CD4-positive, CD25-positive, alpha-beta regulatory T cell (primary cell): ENCODE data around the gene NKD1. TPM values are rescaled to one million over a fixed set of nuclear protein-coding genes. Genes with fewer than 3 reads are reported as not detected.
A peak's percentile ranks its signal among the peaks of the same experiment; 100 is the strongest.

Experiments used
- ATAC-seq, 2 donors: fragments of 150-1000 bp; cut with Tn5 transposase; one replicate each; pipeline ENCODE4 v1.10.0; 2021; ENCODE audit warnings: low read depth in 2 of 2, moderate number of reproducible peaks in 2 of 2, moderate library complexity in 1 of 2
- DNase-seq, 3 donors: peaks; one replicate each; pipeline versions ENCODE4 v3.0.0 to v3.0.0-alpha.2; 2012 to 2022; ENCODE audit warnings: mixed read lengths in 1 of 3
- H3K27ac ChIP-seq: one replicate; pipeline ENCODE4 v1.7.0; 2013; ENCODE audit warnings: mild to moderate bottlenecking, low read length; ENCODE audit not compliant: insufficient read depth, poor library complexity, severe bottlenecking
- H3K27me3 ChIP-seq: one replicate; pipeline ENCODE4 v1.7.0; 2013; ENCODE audit warnings: low read length; ENCODE audit not compliant: control insufficient read depth, insufficient read depth
- H3K36me3 ChIP-seq: one replicate; pipeline ENCODE4 v1.7.0; 2013; ENCODE audit warnings: mild to moderate bottlenecking, low read length, moderate library complexity; ENCODE audit not compliant: control insufficient read depth, insufficient read depth
- H3K4me1 ChIP-seq: 2 replicates; pipeline ENCODE4 v1.7.0; 2013; ENCODE audit warnings: mild to moderate bottlenecking, low read length; ENCODE audit not compliant: insufficient read depth, control insufficient read depth, poor library complexity, severe bottlenecking
- H3K4me3 ChIP-seq: one replicate; pipeline ENCODE4 v1.7.0; 2013; ENCODE audit warnings: low read depth, mild to moderate bottlenecking, low read length, moderate library complexity
- H3K9me3 ChIP-seq, 2 experiments: 1 replicate in 1 of 2; 2 replicates in 1 of 2; pipeline ENCODE4 v1.7.0; 2013; ENCODE audit warnings: low read length in 2 of 2, mild to moderate bottlenecking in 1 of 2, moderate library complexity in 1 of 2; ENCODE audit not compliant: control insufficient read depth in 2 of 2
- H3K27ac Mint-ChIP-seq, 3 donors: one replicate each; pipeline ENCODE4 v1.8.0; 2020 to 2022; ENCODE audit warnings: mild to moderate bottlenecking in 3 of 3, mixed read lengths in 3 of 3, moderate library complexity in 2 of 3
- H3K27me3 Mint-ChIP-seq: one replicate; pipeline ENCODE4 v1.8.0; 2022; ENCODE audit warnings: mild to moderate bottlenecking, mixed read lengths
- H3K36me3 Mint-ChIP-seq: one replicate; pipeline ENCODE4 v1.8.0; 2020; ENCODE audit warnings: mixed read lengths
- H3K4me1 Mint-ChIP-seq, 4 donors: one replicate each; pipeline ENCODE4 v1.8.0; 2020 to 2022; ENCODE audit warnings: mixed read lengths in 4 of 4, mild to moderate bottlenecking in 1 of 4
- H3K4me3 Mint-ChIP-seq, 4 donors: one replicate each; pipeline ENCODE4 v1.8.0; 2020 to 2022; ENCODE audit warnings: mild to moderate bottlenecking in 4 of 4, mixed read lengths in 4 of 4, moderate library complexity in 3 of 4
- H3K9me3 Mint-ChIP-seq, 7 donors: one replicate each; pipeline ENCODE4 v1.8.0; 2020 to 2022; ENCODE audit warnings: mixed read lengths in 7 of 7, mild to moderate bottlenecking in 3 of 7, moderate library complexity in 2 of 7
- polyA plus RNA-seq, 4 donors: library from polyadenylated mRNA; unstranded; fragments of 300-500 nt; fragmentation: Illumina TruSeq; gene quantifications; one replicate each; pipeline ENCODE4 v1.2.3, GENCODE V29; 2021
- total RNA-seq: library from RNA; stranded (reverse); gene quantifications from one replicate; pipeline ENCODE4 v1.2.3, GENCODE V29; 2022

Gene NKD1
- total and polyA plus RNA-seq, 5 donors from 2014 or later = 0.10 to 2.4 (median 0.65) TPM; not detected in 1

- H3K36me3 ChIP-seq = no peaks in the 10 kb centered on the region
- H3K27me3 ChIP-seq = no peaks in the 10 kb centered on the region
- no peak overlapping the region for H3K4me3 ChIP-seq
- Mint-ChIP-seq H3K4me3 (no peak overlapping the region), H3K4me1 (peaks cover 0 to 5% (median 0%) of the 10 kb centered on the region in 4 donors), H3K27ac (no peak overlapping the region), H3K9me3 (peaks cover 0 to 1% (median 0%) of the 10 kb centered on the region in 7 donors), H3K36me3 (peaks cover 18% of the 10 kb centered on the region), H3K27me3 (no peaks in the 10 kb centered on the region)
- no peaks in the 10 kb centered on the region for H3K9me3 ChIP-seq
- no peak overlapping the region for H3K27ac ChIP-seq
- ATAC-seq (no peak), DNase-seq (no peak)
- H3K4me1 ChIP-seq = no peaks in the 10 kb centered on the region
Measured at GRCh38 chr16:50652836-50653425, 104.7 kb downstream of the NKD1 start.

DNA sequence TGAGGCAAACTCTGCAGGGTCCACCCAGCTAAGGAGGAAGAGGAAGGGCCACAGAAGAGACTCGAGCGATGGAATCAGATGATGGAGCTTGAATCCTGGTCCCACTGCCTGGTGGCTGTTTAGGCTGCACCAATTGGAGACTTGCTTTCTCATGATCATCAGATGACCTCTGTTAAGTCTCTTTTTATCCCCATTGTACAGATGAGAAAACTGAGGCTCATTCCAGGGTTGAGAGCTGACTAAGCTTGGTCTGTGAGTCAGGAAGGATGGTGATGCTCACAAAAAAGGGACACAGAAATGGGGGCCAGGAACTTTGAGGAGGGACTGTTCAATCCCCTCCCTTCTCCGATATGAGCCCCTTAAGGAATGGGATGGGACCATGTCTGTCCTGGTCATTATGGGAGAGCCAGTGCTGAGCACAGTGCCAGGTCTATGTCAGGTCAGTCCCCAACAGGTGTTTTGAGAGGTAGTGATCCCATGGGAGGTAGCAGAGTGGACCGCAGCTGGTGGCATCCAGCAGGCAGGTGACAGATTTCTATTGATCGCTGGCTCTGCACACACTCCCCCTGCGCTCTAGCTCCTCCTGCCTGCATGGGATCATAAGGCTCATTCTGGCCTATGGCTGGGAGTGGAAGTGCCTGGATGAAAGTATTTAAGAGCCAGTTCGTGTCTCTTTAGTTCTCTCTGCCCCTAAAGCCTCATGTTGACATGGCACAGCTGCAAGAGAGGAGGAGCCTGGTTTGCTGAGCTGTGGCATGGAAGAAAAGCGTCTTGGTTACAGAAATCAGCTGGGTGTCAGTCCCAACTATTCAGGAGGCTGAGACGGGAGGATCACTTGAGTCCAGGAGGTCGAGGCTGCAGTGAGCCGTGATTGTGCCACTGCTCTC, 105.7 kb downstream of the NKD1 start:
- peaks cover 12% of the 10 kb centered on the region for H3K36me3 Mint-ChIP-seq
- H3K27ac Mint-ChIP-seq = no peak overlapping the region
- no peaks in the 10 kb centered on the region for H3K36me3 ChIP-seq
- H3K27me3 ChIP-seq = no peaks in the 10 kb centered on the region
- H3K27me3 Mint-ChIP-seq = no peaks in the 10 kb centered on the region
- no peaks in the 10 kb centered on the region for H3K4me1 Mint-ChIP-seq
- no peaks in the 10 kb centered on the region for H3K4me1 ChIP-seq
- ATAC-seq (no peak), DNase-seq (no peak)
- H3K27ac ChIP-seq = no peak overlapping the region
- H3K4me3 Mint-ChIP-seq = no peak overlapping the region
- H3K4me3 ChIP-seq = no peak overlapping the region
- no peaks in the 10 kb centered on the region for H3K9me3 ChIP-seq
- H3K9me3 Mint-ChIP-seq = peaks cover 0 to 1% (median 0%) of the 10 kb centered on the region in 7 donors

DNA sequence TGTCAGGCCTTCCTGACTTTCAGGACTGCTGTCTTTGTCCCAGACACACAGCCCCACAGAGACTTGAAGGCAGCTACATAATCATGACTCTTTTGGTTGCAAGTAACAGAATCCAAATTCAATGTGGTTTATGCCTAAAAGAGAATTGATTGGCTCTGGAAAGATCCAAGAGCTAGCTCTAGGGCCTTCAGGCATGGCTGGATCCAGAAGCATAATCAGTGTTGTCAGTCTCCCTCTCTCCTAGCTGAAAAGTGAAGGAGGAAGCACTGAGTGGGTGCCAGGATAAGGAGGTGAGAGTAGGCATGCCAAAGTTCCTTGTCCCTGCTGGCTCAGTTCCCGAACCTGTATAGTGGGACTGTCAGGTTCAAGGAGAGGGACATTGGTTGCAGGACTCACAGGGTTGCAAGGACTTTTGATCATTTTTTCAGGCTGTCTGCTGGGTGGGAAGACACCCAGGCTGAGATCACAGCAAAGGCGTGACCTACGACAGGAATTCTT, 107.4 kb downstream of the NKD1 start:
- Histone ChIP-seq H3K27me3 (no peaks in the 10 kb centered on the region), H3K9me3 (no peaks in the 10 kb centered on the region), H3K27ac (no peak overlapping the region), H3K36me3 (no peaks in the 10 kb centered on the region), H3K4me1 (no peaks in the 10 kb centered on the region), H3K4me3 (no peak overlapping the region)
- no peak for ATAC-seq
- Mint-ChIP-seq H3K4me3 (no peak overlapping the region), H3K4me1 (no peaks in the 10 kb centered on the region), H3K27ac (no peak overlapping the region), H3K9me3 (peaks cover 0 to 1% (median 0%) of the 10 kb centered on the region in 7 donors), H3K27me3 (no peaks in the 10 kb centered on the region), H3K36me3 (peaks cover 12% of the 10 kb centered on the region)
- no peak for DNase-seq

GRCh38 chr16:50657241-50657640, 109.0 kb downstream of the NKD1 start:
- Histone ChIP-seq H3K4me3 (no peak overlapping the region), H3K9me3 (no peaks in the 10 kb centered on the region), H3K27me3 (no peaks in the 10 kb centered on the region), H3K36me3 (no peaks in the 10 kb centered on the region), H3K4me1 (no peaks in the 10 kb centered on the region), H3K27ac (no peak overlapping the region)
- ATAC-seq (no peak), DNase-seq (no peak)
- Mint-ChIP-seq H3K9me3 (peaks cover 0 to 1% (median 0%) of the 10 kb centered on the region in 7 donors), H3K27ac (no peak overlapping the region), H3K4me1 (no peaks in the 10 kb centered on the region), H3K27me3 (no peaks in the 10 kb centered on the region), H3K36me3 (peaks cover 15% of the 10 kb centered on the region), H3K4me3 (no peak overlapping the region)

DNA sequence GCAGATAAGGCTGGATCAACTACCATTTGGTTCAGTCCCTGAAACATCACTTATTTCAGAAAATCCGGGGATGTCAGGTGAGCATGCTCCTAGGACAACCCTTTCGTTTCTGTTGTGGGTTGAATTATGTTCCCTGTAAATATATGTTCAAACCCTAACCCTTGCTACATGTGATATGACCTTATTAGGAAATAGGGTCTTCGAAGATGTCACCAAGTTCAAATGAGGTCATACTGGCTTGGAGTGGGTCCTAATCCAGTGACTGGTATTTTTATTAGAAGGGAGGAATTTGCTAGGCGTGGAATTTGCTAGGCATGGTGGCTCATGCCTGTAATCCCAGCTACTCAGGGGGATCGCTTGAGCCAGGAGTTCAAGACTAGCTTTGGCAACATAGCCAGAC, 111.6 kb downstream of the NKD1 start:
- Mint-ChIP-seq H3K27ac (no peak overlapping the region), H3K4me1 (peaks cover 0 to 4% (median 0%) of the 10 kb centered on the region in 4 donors), H3K9me3 (peaks cover 0 to 1% (median 0%) of the 10 kb centered on the region in 7 donors), H3K4me3 (no peak overlapping the region), H3K27me3 (no peaks in the 10 kb centered on the region), H3K36me3 (peaks cover 11% of the 10 kb centered on the region)
- no peak for ATAC-seq
- H3K4me3 ChIP-seq = no peak overlapping the region
- H3K9me3 ChIP-seq = no peaks in the 10 kb centered on the region
- peaks cover 1% of the 10 kb centered on the region for H3K4me1 ChIP-seq
- H3K36me3 ChIP-seq = no peaks in the 10 kb centered on the region
- no peaks in the 10 kb centered on the region for H3K27me3 ChIP-seq
- H3K27ac ChIP-seq = no peak overlapping the region
- no peak for DNase-seq

GRCh38 chr16:50662306-50662940, 114.2 kb downstream of the NKD1 start:
- no peak for ATAC-seq
- Histone ChIP-seq H3K27ac (no peak overlapping the region), H3K4me3 (no peak overlapping the region), H3K27me3 (no peaks in the 10 kb centered on the region), H3K9me3 (no peaks in the 10 kb centered on the region), H3K4me1 (peaks cover 26% of the 10 kb centered on the region), H3K36me3 (no peaks in the 10 kb centered on the region)
- Mint-ChIP-seq H3K9me3 (no peaks in the 10 kb centered on the region), H3K27me3 (no peaks in the 10 kb centered on the region), H3K36me3 (peaks cover 9% of the 10 kb centered on the region), H3K4me3 (no peak overlapping the region), H3K27ac (peak overlapping the region in 1 of 3 donors; percentile 46), H3K4me1 (peaks cover 9 to 27% (median 15%) of the 10 kb centered on the region in 4 donors)
- DNase-seq = no peak

DNA sequence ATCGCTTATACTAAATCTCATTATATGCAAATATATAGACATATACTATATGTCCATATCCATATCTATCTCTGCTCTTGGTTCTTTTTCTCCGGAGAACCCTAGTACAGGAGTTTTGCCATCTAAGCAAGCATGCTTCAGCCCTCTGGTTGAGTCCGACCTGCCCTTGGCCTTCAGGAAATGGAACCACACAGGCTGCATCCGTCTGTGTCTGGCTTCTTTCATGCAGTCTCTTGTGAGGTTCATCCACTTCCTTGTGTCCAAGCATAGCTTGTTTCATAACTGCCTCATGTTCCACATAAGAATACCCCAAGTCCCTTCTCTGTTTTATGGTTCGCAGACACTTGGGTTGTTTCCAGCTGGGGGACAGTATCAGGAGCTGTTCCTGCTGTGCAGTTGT, 116.1 kb downstream of the NKD1 start:
- no peak for ATAC-seq
- H3K9me3 Mint-ChIP-seq = peaks cover 0 to 3% (median 0%) of the 10 kb centered on the region in 7 donors
- H3K36me3 ChIP-seq = peaks cover 15% of the 10 kb centered on the region
- H3K27ac Mint-ChIP-seq = peak overlapping the region in 2 of 3 donors; percentile 23 to 94
- no peak overlapping the region for H3K27ac ChIP-seq
- H3K36me3 Mint-ChIP-seq = peaks cover 23% of the 10 kb centered on the region
- H3K27me3 ChIP-seq = no peaks in the 10 kb centered on the region
- peak overlapping the region in 2 of 4 donors; percentile 82 to 83 for H3K4me3 Mint-ChIP-seq
- peaks cover 30% of the 10 kb centered on the region for H3K4me1 ChIP-seq
- H3K4me1 Mint-ChIP-seq = peaks cover 17 to 39% (median 21%) of the 10 kb centered on the region in 4 donors
- no peaks in the 10 kb centered on the region for H3K27me3 Mint-ChIP-seq
- H3K9me3 ChIP-seq = no peaks in the 10 kb centered on the region
- no peak overlapping the region for H3K4me3 ChIP-seq
- no peak for DNase-seq
